ENCODE measurements around the gene RBP4. TPM values are rescaled to one million over a fixed set of nuclear protein-coding genes. Genes with fewer than 3 reads are reported as not detected.
A peak's percentile ranks its signal among the peaks of the same experiment; 100 is the strongest.

The RBP4 gene
- polyA plus RNA-seq, 1 of the 3 experiments (the other 2 are of a cell fraction) = not detected

DNA sequence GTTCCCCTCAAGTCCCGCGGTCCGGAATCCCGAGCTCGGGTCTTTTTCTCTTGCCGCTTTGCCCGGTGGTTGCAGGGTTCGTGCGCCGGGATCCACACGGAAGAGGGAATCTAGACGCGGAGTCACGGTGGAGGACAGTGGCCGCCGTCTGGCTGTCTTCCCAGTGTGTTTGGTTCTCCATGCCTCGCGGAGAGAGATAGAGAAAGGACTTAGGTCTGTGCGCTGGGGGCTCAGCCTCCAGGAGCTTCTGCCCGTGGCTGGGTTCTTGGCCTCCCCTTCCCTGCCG, 33.0 kb downstream of the RBP4 start:
- Histone ChIP-seq H3F3A (replicated peaks; ENCODE audit: insufficient read depth) (no peaks in the 10 kb centered on the region), H3K36me3 (replicated peaks in 1 of 2; ENCODE audit: control insufficient read depth in 1 of 2, insufficient read depth in 2 of 2, low read length in 1 of 2) (no peaks in the 10 kb centered on the region), H2AFZ (ENCODE audit: low read depth) (no peak overlapping the region), H4K20me1 (ENCODE audit: insufficient read depth) (no peaks in the 10 kb centered on the region), H3K9ac (no peak overlapping the region), H3K9me3 (no peaks in the 10 kb centered on the region), H3K79me2 (ENCODE audit: insufficient read depth) (no peaks in the 10 kb centered on the region), H3K4me3 (ENCODE audit: low read depth in 2 of 2, low read length in 1 of 2) (no peak overlapping the region), H3K4me1 (ENCODE audit: control insufficient read depth in 1 of 2, insufficient read depth in 2 of 2, low read depth in 1 of 2, low read length in 1 of 2) (no peaks in the 10 kb centered on the region; a peak in 1 of 4 replicates), H3K27me3 (ENCODE audit: insufficient read depth) (peaks cover 46% of the 10 kb centered on the region; the same call in 1 of the 2 replicates), H3K9me2 (no peaks in the 10 kb centered on the region), H3K27ac (ENCODE audit: low read depth in 2 of 2, low read length in 1 of 2) (no peak overlapping the region), H3K4me2 (no peak overlapping the region)
- CTCF ChIA-PET = interaction anchor here (1.1 to 4.8 kb wide), 4 partner anchors 10 to 113 kb away, joined by 3 to 33 read pairs (median 5); no protein-coding TSS in a partner anchor
- WGBS (ENCODE audit: low lambda C conversion rate) = 22% methylated on average over 17 of the region's 21 CpGs
- peak; percentile 28 for DNase-seq
- TF ChIP-seq FOSL2 (IDR thresholded peaks at IDR 0.05; ENCODE audit: borderline replicate concordance, low read depth) (no peak), TAF1 (IDR thresholded peaks at IDR 0.05; ENCODE audit: borderline replicate concordance, low read depth, low read length) (no peak), NFIC (IDR thresholded peaks at IDR 0.05; ENCODE audit: borderline replicate concordance) (no peak), FOXJ3 (CRISPR knock-in tag; IDR thresholded peaks at IDR 0.05) (no peak)
- TF ChIP-seq, protein P1, sequence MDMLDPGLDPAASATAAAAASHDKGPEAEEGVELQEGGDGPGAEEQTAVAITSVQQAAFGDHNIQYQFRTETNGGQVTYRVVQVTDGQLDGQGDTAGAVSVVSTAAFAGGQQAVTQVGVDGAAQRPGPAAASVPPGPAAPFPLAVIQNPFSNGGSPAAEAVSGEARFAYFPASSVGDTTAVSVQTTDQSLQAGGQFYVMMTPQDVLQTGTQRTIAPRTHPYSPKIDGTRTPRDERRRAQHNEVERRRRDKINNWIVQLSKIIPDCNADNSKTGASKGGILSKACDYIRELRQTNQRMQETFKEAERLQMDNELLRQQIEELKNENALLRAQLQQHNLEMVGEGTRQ (IDR thresholded peaks at IDR 0.05; ENCODE audit: borderline replicate concordance, low read depth, low read length) = no peak
- TF ChIP-seq, protein P2, sequence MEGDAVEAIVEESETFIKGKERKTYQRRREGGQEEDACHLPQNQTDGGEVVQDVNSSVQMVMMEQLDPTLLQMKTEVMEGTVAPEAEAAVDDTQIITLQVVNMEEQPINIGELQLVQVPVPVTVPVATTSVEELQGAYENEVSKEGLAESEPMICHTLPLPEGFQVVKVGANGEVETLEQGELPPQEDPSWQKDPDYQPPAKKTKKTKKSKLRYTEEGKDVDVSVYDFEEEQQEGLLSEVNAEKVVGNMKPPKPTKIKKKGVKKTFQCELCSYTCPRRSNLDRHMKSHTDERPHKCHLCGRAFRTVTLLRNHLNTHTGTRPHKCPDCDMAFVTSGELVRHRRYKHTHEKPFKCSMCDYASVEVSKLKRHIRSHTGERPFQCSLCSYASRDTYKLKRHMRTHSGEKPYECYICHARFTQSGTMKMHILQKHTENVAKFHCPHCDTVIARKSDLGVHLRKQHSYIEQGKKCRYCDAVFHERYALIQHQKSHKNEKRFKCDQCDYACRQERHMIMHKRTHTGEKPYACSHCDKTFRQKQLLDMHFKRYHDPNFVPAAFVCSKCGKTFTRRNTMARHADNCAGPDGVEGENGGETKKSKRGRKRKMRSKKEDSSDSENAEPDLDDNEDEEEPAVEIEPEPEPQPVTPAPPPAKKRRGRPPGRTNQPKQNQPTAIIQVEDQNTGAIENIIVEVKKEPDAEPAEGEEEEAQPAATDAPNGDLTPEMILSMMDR (IDR thresholded peaks at IDR 0.05) = no peak
- POLR2A ChIA-PET = no interaction called here

DNA sequence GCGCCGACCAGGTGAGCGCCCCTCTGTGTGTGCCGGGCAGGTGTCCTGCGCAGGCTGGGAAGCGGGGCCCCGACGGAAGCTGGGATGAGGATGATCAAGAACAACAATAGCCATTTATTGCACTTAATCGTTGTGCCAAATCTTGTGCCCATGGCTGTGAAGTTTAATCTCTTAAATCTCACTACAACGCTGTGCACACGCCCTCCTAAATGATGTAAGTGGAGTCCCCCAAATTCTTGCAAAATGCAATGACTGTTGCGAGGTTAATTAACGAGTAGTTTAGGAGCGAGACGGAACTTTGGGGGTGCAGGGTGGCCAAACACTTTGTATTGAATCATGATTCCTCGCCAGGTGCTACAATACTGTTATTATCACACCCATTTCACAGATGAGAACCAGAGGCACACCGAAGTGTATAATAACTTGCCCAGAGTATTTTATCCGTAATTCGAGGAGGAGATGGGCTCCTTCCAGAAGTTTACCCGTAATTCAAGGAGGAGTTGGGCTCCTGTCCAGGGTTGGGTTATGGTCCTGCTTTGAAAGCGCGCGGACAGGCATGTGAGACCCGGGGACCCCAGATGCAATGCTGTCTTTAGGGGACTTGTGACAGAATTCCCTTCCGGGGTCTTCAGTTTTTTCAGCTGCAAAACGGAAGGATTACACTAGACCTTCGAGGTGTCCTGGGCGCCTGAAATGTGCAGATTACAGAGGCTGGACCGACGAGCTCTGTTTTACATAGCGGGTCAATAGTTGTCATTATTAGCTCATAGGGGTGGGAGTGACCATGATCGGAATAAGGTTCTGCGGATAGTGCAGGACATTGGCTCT, 33.5 kb downstream of the RBP4 start:
- POLR2A ChIA-PET = no interaction called here
- H3F3A ChIP-seq (replicated peaks; ENCODE audit: insufficient read depth) = no peaks in the 10 kb centered on the region
- H4K20me1 ChIP-seq (ENCODE audit: insufficient read depth) = no peaks in the 10 kb centered on the region
- H3K4me2 ChIP-seq = no peak overlapping the region
- CTCF ChIA-PET = interaction anchor here (1.1 to 4.8 kb wide), 4 partner anchors 9 to 113 kb away, joined by 3 to 33 read pairs (median 5); no protein-coding TSS in a partner anchor
- WGBS (ENCODE audit: low lambda C conversion rate) = 26% methylated on average over 23 of the region's 33 CpGs
- DNase-seq = no peak
- H3K9ac ChIP-seq = no peak overlapping the region
- H3K9me3 ChIP-seq = no peaks in the 10 kb centered on the region
- no peak overlapping the region for H3K27ac ChIP-seq (ENCODE audit: low read depth in 2 of 2, low read length in 1 of 2)
- H3K27me3 ChIP-seq (ENCODE audit: insufficient read depth) = peaks cover 46% of the 10 kb centered on the region; the same call in 1 of the 2 replicates
- no peaks in the 10 kb centered on the region; a peak in 1 of 4 replicates for H3K4me1 ChIP-seq (ENCODE audit: control insufficient read depth in 1 of 2, insufficient read depth in 2 of 2, low read depth in 1 of 2, low read length in 1 of 2)
- no peak overlapping the region for H2AFZ ChIP-seq (ENCODE audit: low read depth)
- no peaks in the 10 kb centered on the region for H3K79me2 ChIP-seq (ENCODE audit: insufficient read depth)
- H3K9me2 ChIP-seq = no peaks in the 10 kb centered on the region
- no peaks in the 10 kb centered on the region for H3K36me3 ChIP-seq (replicated peaks in 1 of 2; ENCODE audit: control insufficient read depth in 1 of 2, insufficient read depth in 2 of 2, low read length in 1 of 2)
- H3K4me3 ChIP-seq (ENCODE audit: low read depth in 2 of 2, low read length in 1 of 2) = no peak overlapping the region
- TF ChIP-seq MXI1 (IDR thresholded peaks at IDR 0.05; ENCODE audit: low read depth, low read length) (no peak), ELF1 (IDR thresholded peaks at IDR 0.05) (no peak), TCF12 (IDR thresholded peaks at IDR 0.05) (no peak), SMC3 (IDR thresholded peaks at IDR 0.05; ENCODE audit: low read depth, low read length) (no peak), TAF1 (IDR thresholded peaks at IDR 0.05; ENCODE audit: borderline replicate concordance, low read depth, low read length) (no peak), FOXM1 (IDR thresholded peaks at IDR 0.05; ENCODE audit: low read depth) (no peak), NFIC (IDR thresholded peaks at IDR 0.05; ENCODE audit: borderline replicate concordance) (no peak), RFX5 (IDR thresholded peaks at IDR 0.05; ENCODE audit: low read length) (no peak), POLR2AphosphoS5 (IDR thresholded peaks at IDR 0.05; ENCODE audit: low read depth, low read length) (no peak), FOXJ3 (CRISPR knock-in tag; IDR thresholded peaks at IDR 0.05) (no peak), NRF1 (IDR thresholded peaks at IDR 0.05; ENCODE audit: low read depth, low read length) (no peak), MEF2A (IDR thresholded peaks at IDR 0.05; ENCODE audit: borderline replicate concordance, low read depth) (no peak)
- TF ChIP-seq, protein P3, sequence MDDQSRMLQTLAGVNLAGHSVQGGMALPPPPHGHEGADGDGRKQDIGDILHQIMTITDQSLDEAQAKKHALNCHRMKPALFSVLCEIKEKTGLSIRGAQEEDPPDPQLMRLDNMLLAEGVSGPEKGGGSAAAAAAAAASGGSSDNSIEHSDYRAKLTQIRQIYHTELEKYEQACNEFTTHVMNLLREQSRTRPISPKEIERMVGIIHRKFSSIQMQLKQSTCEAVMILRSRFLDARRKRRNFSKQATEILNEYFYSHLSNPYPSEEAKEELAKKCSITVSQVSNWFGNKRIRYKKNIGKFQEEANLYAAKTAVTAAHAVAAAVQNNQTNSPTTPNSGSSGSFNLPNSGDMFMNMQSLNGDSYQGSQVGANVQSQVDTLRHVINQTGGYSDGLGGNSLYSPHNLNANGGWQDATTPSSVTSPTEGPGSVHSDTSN (IDR thresholded peaks at IDR 0.05) = no peak
- TF ChIP-seq, protein P4, sequence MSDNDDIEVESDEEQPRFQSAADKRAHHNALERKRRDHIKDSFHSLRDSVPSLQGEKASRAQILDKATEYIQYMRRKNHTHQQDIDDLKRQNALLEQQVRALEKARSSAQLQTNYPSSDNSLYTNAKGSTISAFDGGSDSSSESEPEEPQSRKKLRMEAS (IDR thresholded peaks at IDR 0.05; ENCODE audit: low read depth) = no peak
- TF ChIP-seq, protein P5, sequence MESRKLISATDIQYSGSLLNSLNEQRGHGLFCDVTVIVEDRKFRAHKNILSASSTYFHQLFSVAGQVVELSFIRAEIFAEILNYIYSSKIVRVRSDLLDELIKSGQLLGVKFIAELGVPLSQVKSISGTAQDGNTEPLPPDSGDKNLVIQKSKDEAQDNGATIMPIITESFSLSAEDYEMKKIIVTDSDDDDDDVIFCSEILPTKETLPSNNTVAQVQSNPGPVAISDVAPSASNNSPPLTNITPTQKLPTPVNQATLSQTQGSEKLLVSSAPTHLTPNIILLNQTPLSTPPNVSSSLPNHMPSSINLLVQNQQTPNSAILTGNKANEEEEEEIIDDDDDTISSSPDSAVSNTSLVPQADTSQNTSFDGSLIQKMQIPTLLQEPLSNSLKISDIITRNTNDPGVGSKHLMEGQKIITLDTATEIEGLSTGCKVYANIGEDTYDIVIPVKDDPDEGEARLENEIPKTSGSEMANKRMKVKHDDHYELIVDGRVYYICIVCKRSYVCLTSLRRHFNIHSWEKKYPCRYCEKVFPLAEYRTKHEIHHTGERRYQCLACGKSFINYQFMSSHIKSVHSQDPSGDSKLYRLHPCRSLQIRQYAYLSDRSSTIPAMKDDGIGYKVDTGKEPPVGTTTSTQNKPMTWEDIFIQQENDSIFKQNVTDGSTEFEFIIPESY (IDR thresholded peaks at IDR 0.05; ENCODE audit: borderline replicate concordance, low read depth) = no peak
- TF ChIP-seq, protein P1 (IDR thresholded peaks at IDR 0.05; ENCODE audit: borderline replicate concordance, low read depth, low read length) = no peak
